Measurements from ENCODE around the gene CCDC148.

DNA sequence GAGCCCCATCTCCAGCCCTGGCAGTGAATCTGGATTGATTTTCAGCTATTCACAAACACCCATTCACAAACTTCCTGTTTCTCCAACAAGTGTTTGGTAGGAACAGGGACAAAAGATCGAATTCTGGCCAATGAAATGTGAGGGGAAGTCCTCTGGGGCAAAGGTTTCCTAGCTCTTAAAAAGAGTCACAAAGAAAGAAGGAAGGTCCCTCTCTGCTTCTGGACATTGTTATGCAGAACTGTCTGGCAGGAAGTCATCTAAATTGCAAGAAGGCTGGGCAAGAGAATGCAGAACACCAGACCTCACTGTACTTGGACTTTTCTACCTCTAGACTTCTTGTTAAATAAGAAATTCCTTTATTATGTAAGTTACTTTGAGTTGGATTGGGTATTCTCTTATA lies 137.3 kb downstream of the CCDC148 start:
- TF ChIP-seq POLR2A (IDR thresholded peaks at IDR 0.05; ENCODE audit: low read length) (no peak), RAD21 (conservative IDR thresholded peaks at IDR 0.05 in 1 of 2, IDR thresholded peaks at IDR 0.05 in 1 of 2) (no peak), BHLHE40 (IDR thresholded peaks at IDR 0.05; ENCODE audit: low read depth, low read length) (no peak), POLR2AphosphoS2 (conservative IDR thresholded peaks at IDR 0.05; ENCODE audit: low read length) (no peak), CEBPB (IDR thresholded peaks at IDR 0.05) (no peak), CHD4 (IDR thresholded peaks at IDR 0.05; ENCODE audit: borderline replicate concordance) (no peak), JUN (IDR thresholded peaks at IDR 0.05) (no peak), RFX5 (IDR thresholded peaks at IDR 0.05) (no peak), EP300 (IDR thresholded peaks at IDR 0.05) (no peak)
- TF ChIP-seq, protein P1, sequence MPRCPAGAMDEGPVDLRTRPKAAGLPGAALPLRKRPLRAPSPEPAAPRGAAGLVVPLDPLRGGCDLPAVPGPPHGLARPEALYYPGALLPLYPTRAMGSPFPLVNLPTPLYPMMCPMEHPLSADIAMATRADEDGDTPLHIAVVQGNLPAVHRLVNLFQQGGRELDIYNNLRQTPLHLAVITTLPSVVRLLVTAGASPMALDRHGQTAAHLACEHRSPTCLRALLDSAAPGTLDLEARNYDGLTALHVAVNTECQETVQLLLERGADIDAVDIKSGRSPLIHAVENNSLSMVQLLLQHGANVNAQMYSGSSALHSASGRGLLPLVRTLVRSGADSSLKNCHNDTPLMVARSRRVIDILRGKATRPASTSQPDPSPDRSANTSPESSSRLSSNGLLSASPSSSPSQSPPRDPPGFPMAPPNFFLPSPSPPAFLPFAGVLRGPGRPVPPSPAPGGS (IDR thresholded peaks at IDR 0.05) = no peak
- TF ChIP-seq, protein P2, sequence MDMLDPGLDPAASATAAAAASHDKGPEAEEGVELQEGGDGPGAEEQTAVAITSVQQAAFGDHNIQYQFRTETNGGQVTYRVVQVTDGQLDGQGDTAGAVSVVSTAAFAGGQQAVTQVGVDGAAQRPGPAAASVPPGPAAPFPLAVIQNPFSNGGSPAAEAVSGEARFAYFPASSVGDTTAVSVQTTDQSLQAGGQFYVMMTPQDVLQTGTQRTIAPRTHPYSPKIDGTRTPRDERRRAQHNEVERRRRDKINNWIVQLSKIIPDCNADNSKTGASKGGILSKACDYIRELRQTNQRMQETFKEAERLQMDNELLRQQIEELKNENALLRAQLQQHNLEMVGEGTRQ (IDR thresholded peaks at IDR 0.05) = no peak
- TF ChIP-seq, protein P3, sequence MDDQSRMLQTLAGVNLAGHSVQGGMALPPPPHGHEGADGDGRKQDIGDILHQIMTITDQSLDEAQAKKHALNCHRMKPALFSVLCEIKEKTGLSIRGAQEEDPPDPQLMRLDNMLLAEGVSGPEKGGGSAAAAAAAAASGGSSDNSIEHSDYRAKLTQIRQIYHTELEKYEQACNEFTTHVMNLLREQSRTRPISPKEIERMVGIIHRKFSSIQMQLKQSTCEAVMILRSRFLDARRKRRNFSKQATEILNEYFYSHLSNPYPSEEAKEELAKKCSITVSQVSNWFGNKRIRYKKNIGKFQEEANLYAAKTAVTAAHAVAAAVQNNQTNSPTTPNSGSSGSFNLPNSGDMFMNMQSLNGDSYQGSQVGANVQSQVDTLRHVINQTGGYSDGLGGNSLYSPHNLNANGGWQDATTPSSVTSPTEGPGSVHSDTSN (IDR thresholded peaks at IDR 0.05) = no peak
- TF ChIP-seq, protein P4, sequence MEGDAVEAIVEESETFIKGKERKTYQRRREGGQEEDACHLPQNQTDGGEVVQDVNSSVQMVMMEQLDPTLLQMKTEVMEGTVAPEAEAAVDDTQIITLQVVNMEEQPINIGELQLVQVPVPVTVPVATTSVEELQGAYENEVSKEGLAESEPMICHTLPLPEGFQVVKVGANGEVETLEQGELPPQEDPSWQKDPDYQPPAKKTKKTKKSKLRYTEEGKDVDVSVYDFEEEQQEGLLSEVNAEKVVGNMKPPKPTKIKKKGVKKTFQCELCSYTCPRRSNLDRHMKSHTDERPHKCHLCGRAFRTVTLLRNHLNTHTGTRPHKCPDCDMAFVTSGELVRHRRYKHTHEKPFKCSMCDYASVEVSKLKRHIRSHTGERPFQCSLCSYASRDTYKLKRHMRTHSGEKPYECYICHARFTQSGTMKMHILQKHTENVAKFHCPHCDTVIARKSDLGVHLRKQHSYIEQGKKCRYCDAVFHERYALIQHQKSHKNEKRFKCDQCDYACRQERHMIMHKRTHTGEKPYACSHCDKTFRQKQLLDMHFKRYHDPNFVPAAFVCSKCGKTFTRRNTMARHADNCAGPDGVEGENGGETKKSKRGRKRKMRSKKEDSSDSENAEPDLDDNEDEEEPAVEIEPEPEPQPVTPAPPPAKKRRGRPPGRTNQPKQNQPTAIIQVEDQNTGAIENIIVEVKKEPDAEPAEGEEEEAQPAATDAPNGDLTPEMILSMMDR (IDR thresholded peaks at IDR 0.05) = no peak
- TF ChIP-seq, protein P5, sequence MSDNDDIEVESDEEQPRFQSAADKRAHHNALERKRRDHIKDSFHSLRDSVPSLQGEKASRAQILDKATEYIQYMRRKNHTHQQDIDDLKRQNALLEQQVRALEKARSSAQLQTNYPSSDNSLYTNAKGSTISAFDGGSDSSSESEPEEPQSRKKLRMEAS (IDR thresholded peaks at IDR 0.05) = no peak
